Fibroblast of pulmonary artery (primary cell): ENCODE data around the gene KLRF2.

Experiments
- DNase-seq: peaks from one replicate; pipeline ENCODE4 v3.0.0-alpha.2; 2010; ENCODE audit warnings: low read depth
- H3K4me3 ChIP-seq: replicated peaks from 2 replicates; pipeline ENCODE4 v1.5.1; 2011; ENCODE audit warnings: low read depth, mild to moderate bottlenecking, control low read depth, low read length, moderate library complexity
- CTCF ChIP-seq: IDR thresholded peaks from 2 replicates; pipeline ENCODE4 v1.5.1; 2011; ENCODE audit warnings: mild to moderate bottlenecking, control low read depth, low read length, inconsistent platforms; ENCODE audit errors: missing control alignments

The KLRF2 gene

GRCh38 chr12:9883175-9883574 lies 1.9 kb downstream of the KLRF2 start:
- peak; percentile 35 for DNase-seq
- TF ChIP-seq CTCF: no peak
- no peak overlapping the region for H3K4me3 ChIP-seq

DNA sequence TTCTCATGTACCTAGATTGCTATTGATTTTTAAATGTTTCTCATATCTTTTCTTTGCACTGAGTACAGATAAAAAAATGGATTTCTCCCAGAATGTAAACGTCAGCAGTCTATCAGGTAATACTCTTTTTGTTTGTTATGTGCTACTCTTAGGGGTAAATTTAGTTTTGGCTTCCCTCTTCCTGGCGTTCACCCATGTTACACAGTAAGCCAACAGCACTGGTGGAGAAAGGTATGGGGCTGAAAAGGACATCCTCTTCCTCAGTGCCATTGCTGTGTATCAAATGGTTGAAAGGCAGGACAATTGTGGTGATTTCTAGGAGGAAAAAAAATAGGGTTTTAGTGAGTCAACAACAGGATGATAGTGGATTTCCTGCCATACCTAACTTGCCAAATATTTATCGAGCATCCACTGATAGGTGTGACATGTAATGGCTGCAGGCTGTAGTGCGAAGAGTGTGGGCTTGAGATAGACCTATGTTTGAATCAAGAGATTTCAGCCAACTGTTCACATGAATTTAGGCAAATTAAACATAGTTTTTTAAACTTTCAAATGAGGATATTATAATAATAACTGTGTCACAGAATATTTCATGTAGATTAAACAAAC lies 7.5 kb downstream of the KLRF2 start:
- TF ChIP-seq CTCF: no peak
- no peak overlapping the region for H3K4me3 ChIP-seq
- DNase-seq: no peak

DNA sequence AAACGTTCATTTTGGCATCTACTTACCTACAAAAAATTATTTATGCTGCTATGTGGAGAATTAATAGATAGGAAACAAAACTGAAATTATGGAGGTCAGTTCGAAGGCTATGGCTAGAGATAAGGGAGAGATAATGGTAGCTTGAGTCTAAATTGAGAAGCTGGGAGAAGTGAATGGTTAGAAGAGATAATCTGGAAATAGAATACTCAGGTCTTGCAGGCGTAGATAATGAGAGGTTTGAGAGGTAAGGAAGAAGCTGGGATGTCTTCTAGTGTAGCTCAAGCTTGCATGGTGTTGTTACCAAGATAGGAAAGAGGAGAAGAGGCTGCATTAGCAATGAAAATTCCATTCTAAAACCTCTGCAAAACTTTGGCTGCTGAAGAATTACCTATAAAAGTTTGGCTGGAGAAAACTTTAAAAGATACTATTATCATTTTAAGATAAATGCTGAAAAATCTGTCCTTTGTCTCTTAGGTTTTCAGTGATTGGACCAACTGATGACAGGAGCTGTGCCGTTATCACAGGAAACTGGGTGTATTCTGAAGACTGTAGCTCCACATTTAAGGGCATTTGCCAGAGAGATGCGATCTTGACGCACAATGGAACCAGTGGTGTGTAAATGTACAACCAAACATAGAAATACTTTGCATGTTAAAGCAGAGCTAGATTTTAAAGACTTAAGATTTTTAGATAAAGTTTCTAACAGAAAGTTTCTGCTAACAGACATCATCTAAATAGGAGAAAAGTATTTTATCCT lies 14.1 kb downstream of the KLRF2 start:
- H3K4me3 ChIP-seq: no peak overlapping the region
- TF ChIP-seq CTCF: no peak
- DNase-seq: no peak

GRCh38 chr12:9897535-9897934 lies 16.2 kb downstream of the KLRF2 start:
- TF ChIP-seq CTCF: no peak
- H3K4me3 ChIP-seq: no peak overlapping the region
- DNase-seq: no peak

- TF ChIP-seq CTCF: no peak
- H3K4me3 ChIP-seq: no peak overlapping the region
- DNase-seq: no peak
These were observed 17.9 kb downstream of the KLRF2 start for GRCh38 chr12:9899209-9899608.

DNA sequence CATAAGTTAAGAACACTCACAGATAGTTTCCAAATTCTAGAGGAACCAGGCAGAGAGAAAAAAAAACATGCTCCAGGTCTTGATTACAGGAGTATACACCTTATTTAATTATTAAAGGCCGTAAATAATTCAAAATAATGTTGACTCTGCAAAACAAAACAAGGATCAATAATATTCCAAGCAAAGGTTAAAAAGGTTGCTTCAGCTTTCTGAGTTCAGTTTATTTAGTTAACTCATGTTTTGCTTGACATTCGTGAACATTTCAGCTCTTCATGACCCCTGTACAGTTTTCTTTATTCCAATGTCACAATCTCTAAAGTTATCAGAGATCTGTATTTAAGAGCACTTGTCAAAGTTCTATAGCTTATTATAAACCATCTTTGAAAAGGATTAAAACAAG lies 19.6 kb downstream of the KLRF2 start:
- TF ChIP-seq CTCF: no peak
- DNase-seq: no peak

More for the DNA sequence above, 19.6 kb downstream of the KLRF2 start:
- no peak overlapping the region for H3K4me3 ChIP-seq
